ENCODE results near the gene ADGRD1.

- no peak for TF ChIP-seq TAF1 (IDR thresholded peaks at IDR 0.05; ENCODE audit: borderline replicate concordance, insufficient read depth, low read length)
- no peak for TF ChIP-seq POLR2AphosphoS5 (IDR thresholded peaks at IDR 0.05; ENCODE audit: low read depth, low read length)
- TF ChIP-seq FOXP2 (optimal IDR thresholded peaks at IDR 0.05; ENCODE audit: borderline replicate concordance, extremely low read depth, extremely low read length, insufficient read depth): no peak
These were observed 111.6 kb downstream of the ADGRD1 start for GRCh38 chr12:131065279-131065678.

All from PFSK-1 (cell line).